KG1 (cell line): ENCODE measurements around the gene CCDC97.

Source experiments
- DNase-seq: peaks from one replicate; lab custom pipeline; 2025; lab: John Stamatoyannopoulos, UW

The CCDC97 gene

GRCh38 chr19:41298348-41298964, 11.5 kb upstream of the CCDC97 start:
- DNase-seq, result peak; percentile 7

- no peak for DNase-seq
Measured at GRCh38 chr19:41299046-41299754, 10.8 kb upstream of the CCDC97 start.

DNA sequence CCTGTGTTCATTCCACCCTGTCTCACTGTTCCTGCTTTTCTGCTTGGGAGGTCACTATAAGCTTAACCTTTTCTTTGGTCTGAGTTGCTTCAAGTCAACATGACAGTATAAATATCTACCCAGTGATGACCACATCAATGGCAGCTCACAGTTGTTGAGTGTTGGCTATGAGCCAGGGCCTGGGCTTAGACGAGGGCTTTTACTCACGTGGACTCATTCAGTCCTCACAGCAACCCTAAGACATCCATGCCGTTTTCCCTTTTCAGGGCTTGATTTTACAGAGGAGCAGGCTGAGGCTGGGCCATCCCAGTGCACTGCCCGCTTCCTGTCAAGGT, 10.2 kb upstream of the CCDC97 start:
- no peak for DNase-seq

GRCh38 chr19:41300555-41300954, 9.4 kb upstream of the CCDC97 start:
- no peak for DNase-seq

- no peak for DNase-seq
Measured at GRCh38 chr19:41302624-41303351, 7.2 kb upstream of the CCDC97 start.

GRCh38 chr19:41303954-41304353, 6.0 kb upstream of the CCDC97 start:
- no peak for DNase-seq

GRCh38 chr19:41304706-41305483, 5.1 kb upstream of the CCDC97 start:
- DNase-seq, result no peak

DNA sequence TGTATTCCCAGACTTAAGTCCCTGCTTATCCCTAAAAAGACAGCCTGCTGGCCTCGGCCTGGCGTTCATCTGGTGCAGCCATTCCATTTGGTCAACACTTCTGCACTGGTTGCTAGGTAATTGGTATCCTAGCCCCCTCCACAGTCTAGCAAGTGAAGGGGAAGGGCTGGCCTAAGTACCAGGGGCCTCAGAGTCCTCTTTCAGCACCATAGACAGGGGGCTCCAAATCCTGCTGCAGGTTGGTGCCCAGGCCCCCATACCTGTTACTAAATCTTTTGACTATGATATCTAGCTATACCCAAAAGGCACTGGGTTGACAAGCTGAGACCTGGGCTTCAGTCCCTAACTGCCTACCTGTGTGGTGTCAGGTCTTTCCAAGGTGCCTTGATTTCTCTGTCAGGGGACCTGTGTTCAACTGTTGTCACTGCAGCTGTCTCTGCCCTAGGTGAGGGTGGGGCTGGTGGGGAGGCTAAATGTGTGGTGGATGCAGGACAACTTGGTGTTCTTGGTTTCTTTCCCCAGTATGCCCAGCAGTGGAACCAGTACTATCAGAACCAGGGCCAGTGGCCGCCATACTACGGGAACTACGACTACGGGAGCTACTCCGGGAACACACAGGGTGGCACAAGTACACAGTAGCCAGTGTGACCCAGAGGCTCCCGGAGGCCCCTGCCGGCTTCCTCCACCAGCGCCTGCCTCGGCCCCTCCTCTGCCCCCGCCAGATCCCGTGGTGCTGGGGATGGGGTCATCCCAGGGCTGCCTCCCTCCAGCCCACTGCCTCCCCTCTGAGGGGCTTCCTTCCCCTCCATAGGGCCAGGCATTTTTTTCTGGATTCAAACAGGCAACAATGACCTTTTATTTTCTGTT, 3.8 kb upstream of the CCDC97 start:
- DNase-seq, result no peak

- no peak for DNase-seq
Measured at GRCh38 chr19:41307090-41307875, 2.7 kb upstream of the CCDC97 start.

GRCh38 chr19:41307954-41308449, 2.0 kb upstream of the CCDC97 start:
- DNase-seq, result no peak

DNA sequence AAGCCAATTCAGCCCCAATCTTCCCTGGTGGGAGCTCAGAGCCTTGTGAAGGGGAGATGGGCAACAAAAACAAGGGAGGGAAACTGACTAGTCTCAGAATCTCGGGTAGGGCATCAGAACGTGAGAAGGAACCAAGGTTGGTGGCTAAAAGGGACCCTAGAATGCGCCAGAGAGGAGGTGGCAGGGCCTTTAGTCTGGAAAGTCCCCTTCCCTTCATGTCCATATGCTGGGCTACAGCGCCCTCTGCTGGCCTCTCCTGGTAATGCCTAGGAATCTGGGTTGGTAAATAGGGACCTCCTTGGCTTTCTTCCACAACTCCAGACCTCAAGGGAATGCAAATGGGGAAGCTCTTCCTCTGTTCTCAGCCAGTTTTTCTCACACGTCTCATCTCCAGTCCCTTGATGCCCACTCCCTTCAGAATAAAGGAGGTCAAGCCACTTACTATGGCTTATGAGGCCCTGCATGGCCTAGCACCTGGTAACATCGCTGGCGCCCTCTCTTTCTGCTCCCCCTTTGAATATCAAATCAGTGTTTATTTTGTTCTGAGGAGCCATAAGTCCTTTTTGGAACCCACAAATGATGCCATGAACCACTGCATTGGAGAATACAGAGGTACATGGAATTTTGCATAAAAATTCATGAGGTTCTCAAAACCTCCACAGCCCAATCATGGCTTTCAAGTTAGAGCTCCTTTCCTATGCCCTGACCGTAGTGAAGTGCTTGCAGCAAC, 1.4 kb upstream of the CCDC97 start:
- peak; percentile 72 for DNase-seq

- DNase-seq, result no peak
Measured at GRCh38 chr19:41309180-41310032, 566 bp upstream of the CCDC97 start.

DNA sequence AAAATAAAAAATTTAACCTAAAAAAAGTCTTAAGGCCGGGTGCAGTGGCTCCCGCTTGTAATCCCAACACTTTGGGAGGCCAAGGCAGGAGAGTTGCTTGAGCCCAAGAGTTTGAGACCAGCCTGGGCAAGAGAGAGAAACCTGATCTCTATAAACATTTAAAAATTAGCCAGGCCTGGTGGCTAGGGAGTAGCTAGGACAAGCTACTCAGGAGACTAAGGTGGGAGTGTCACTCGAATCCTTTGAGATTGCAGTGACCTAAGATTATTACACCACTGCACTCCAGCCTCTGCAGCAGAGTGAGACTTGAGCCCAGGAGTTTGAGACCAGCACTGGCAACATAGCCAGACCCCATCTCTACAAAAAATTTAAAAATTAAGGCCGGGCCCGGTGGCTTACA, 1.1 kb downstream of the CCDC97 start:
- DNase-seq, result no peak

GRCh38 chr19:41311613-41312012, 1.6 kb downstream of the CCDC97 start:
- DNase-seq, result no peak

DNA sequence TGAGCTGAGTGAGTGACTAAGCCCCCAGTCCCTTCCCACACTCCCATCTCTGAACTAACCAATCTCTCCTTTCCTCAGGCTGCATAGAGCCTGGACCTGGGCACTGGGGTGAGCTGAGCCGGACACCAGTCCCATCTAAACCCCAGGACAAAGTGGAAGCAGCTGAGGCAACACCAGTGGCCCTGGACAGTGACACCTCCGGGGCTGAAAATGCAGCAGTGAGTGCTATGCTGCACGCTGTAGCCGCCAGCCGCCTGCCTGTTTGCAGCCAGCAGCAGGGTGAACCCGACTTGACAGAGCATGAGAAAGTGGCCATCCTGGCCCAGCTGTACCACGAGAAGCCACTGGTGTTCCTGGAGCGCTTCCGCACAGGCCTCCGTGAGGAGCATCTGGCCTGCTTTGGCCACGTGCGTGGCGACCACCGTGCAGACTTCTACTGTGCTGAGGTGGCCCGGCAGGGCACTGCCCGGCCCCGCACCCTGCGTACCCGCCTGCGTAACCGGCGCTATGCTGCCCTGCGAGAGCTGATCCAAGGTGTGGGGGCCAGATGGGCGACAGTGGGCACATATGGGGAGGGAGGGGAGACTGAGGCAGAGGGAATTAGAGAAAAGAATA, 6.4 kb downstream of the CCDC97 start:
- DNase-seq, result no peak

GRCh38 chr19:41318696-41319499, 8.9 kb downstream of the CCDC97 start:
- no peak for DNase-seq

GRCh38 chr19:41319500-41320184, 9.7 kb downstream of the CCDC97 start:
- DNase-seq, result no peak
